Endothelial cell of umbilical vein (primary cell): Measurements from ENCODE around the gene RBFOX1. TPM values are rescaled to one million over a fixed set of nuclear protein-coding genes. Genes with fewer than 3 reads are reported as not detected.

Source experiments
- BruUV-seq: library from RNA; stranded (reverse); fragments of 400-500 nt; replicated peaks from 2 replicates; lab custom pipeline; 2021; lab: Mats Ljungman, UMichigan
- CTCF ChIA-PET: fragments of 300-600, 350-600 bp; sonication (Branson Sonifier 250); formaldehyde crosslinking; loops from one replicate; lab custom pipeline; 2021; ENCODE audit warnings: antibody characterized with exemption, inconsistent platforms; lab: Charles Lee
- POLR2A ChIA-PET: fragments of 300-600, 350-600 bp; sonication (Branson Sonifier 250); formaldehyde crosslinking; loops from one replicate; lab custom pipeline; 2021; ENCODE audit warnings: antibody characterized with exemption, inconsistent platforms; lab: Charles Lee
- DNase-seq: peaks from one replicate; pipeline ENCODE4 v3.0.0-alpha.2; 2011; ENCODE audit warnings: low read depth, low spot score
- FAIRE-seq: peaks from 2 replicates; lab custom pipeline; 2011; peaks lifted over from hg19 to GRCh38; lab: Jason Lieb, UNC
- H2AFZ ChIP-seq: 2 replicates; pipeline ENCODE4 v1.6.0; 2012; ENCODE audit warnings: low read depth, low read length, control low read depth, inconsistent platforms
- H3K27ac ChIP-seq: 2 replicates; pipeline ENCODE4 v1.5.1; 2011; ENCODE audit warnings: low read depth, mild to moderate bottlenecking, control low read depth, low read length, moderate library complexity; ENCODE audit not compliant: insufficient read depth
- H3K27me3 ChIP-seq, 2 experiments: 2 replicates each; pipeline versions ENCODE4 v1.6.0 to v1.6.1; 2011; ENCODE audit warnings: low read length in 2 of 2, mixed read lengths in 1 of 2; ENCODE audit not compliant: control insufficient read depth in 2 of 2, insufficient read depth in 2 of 2
- H3K36me3 ChIP-seq, 2 experiments: 2 replicates in 1 of 2; 3 replicates in 1 of 2; pipeline ENCODE4 v1.5.1; 2011; ENCODE audit warnings: low read length in 2 of 2, mild to moderate bottlenecking in 1 of 2, moderate library complexity in 1 of 2; ENCODE audit not compliant: control insufficient read depth in 2 of 2, insufficient read depth in 2 of 2; ENCODE audit errors: extremely low read depth in 1 of 2
- H3K4me1 ChIP-seq: 3 replicates; pipeline ENCODE4 v1.5.1; 2011; ENCODE audit warnings: mild to moderate bottlenecking, low read length; ENCODE audit not compliant: control insufficient read depth, insufficient read depth; ENCODE audit errors: extremely low read depth
- H3K4me2 ChIP-seq: 2 replicates; pipeline ENCODE4 v1.6.1; 2011; ENCODE audit warnings: low read length, control low read depth, mixed read lengths; ENCODE audit not compliant: insufficient read depth
- H3K4me3 ChIP-seq, 3 experiments: fragments of 200-600 bp in 1 of 3; sonication (generic), shearing (Covaris generic) in 1 of 3; replicated peaks in 1 of 3; 2 replicates each; pipeline ENCODE4 v1.5.1; 2011 to 2016; ENCODE audit warnings: control low read depth in 3 of 3, low read length in 3 of 3, mild to moderate bottlenecking in 2 of 3, inconsistent platforms in 1 of 3, low read depth in 1 of 3, moderate library complexity in 1 of 3; ENCODE audit not compliant: insufficient read depth in 1 of 3
- H3K79me2 ChIP-seq: 2 replicates; pipeline ENCODE4 v1.6.0; 2012; ENCODE audit warnings: low read length, inconsistent platforms; ENCODE audit not compliant: control insufficient read depth, insufficient read depth
- H3K9ac ChIP-seq: replicated peaks from 2 replicates; pipeline ENCODE3; 2011; ENCODE audit warnings: low read length, control low read depth; ENCODE audit not compliant: insufficient read depth; ENCODE audit errors: extremely low read depth
- H3K9me1 ChIP-seq: replicated peaks from 3 replicates; pipeline ENCODE4 v1.6.0; 2011; ENCODE audit warnings: mild to moderate bottlenecking, low read length; ENCODE audit not compliant: control insufficient read depth, insufficient read depth; ENCODE audit errors: extremely low read depth
- H3K9me3 ChIP-seq: replicated peaks from 2 replicates; pipeline ENCODE4 v1.5.1; 2012; ENCODE audit warnings: low read length, inconsistent platforms; ENCODE audit not compliant: control insufficient read depth, insufficient read depth
- H4K20me1 ChIP-seq: replicated peaks from 2 replicates; pipeline ENCODE3; 2011; ENCODE audit warnings: mild to moderate bottlenecking, low read length; ENCODE audit not compliant: control insufficient read depth, insufficient read depth; ENCODE audit errors: extremely low read depth
- CTCF ChIP-seq, 2 donors: IDR thresholded peaks; 1 replicate in 1 of 2; 2 replicates in 1 of 2; pipeline ENCODE4 v1.5.1; 2011; ENCODE audit warnings: low read length in 2 of 2, mild to moderate bottlenecking in 2 of 2, moderate library complexity in 2 of 2, control low read depth in 1 of 2, inconsistent platforms in 1 of 2, low read depth in 1 of 2; ENCODE audit not compliant: insufficient read depth in 1 of 2; ENCODE audit errors: extremely low read depth in 1 of 2
- EZH2 ChIP-seq: IDR thresholded peaks from 2 replicates; pipeline ENCODE4 v1.6.1; 2012; ENCODE audit warnings: borderline replicate concordance, low read depth, mild to moderate bottlenecking, moderate library complexity, low read length, inconsistent platforms; ENCODE audit not compliant: severe bottlenecking
- FOS ChIP-seq: IDR thresholded peaks from 2 replicates; pipeline ENCODE4 v1.6.1; 2011; ENCODE audit warnings: mild to moderate bottlenecking, low read length, moderate library complexity, borderline replicate concordance; ENCODE audit not compliant: insufficient read depth
- MAX ChIP-seq: IDR thresholded peaks from 2 replicates; pipeline ENCODE4 v1.6.1; 2011; ENCODE audit not compliant: insufficient read depth, insufficient read length
- MYC ChIP-seq: IDR thresholded peaks from one replicate; pipeline ENCODE4 v1.6.1; 2011; ENCODE audit warnings: mild to moderate bottlenecking, low read depth, low read length
- POLR2A ChIP-seq: IDR thresholded peaks from 2 replicates; pipeline ENCODE4 v1.6.1; 2012; ENCODE audit warnings: low read depth, mild to moderate bottlenecking, control low read depth, low read length
- dilution Hi-C: fragments of 300-500 bp; cut with MboI; formaldehyde crosslinking; loops from one replicate; pipeline ENCODE4 v1.15.0; 2019; ENCODE audit warnings: low sequenced_read_pairs; ENCODE audit not compliant: extremely low pct_ligation_motif_present
- intact Hi-C: fragments of 100-400 bp; cut with micrococcal nuclease; formaldehyde crosslinking; loops from one replicate; pipeline ENCODE4 v1.10.0; 2022
- polyA plus RNA-seq, 4 experiments: library from polyadenylated mRNA; depleted of rRNA in 3 of 4; stranded (reverse) in 3 of 4; unstranded in 1 of 4; fragments of >200 nt; gene quantifications; 2 replicates each; pipeline versions ENCODE4 v1.2.1 to v1.2.3, GENCODE V29; 2011 to 2012; ENCODE audit warnings: missing spikeins in 1 of 4
- total RNA-seq: library from RNA; stranded (reverse); gene quantifications from 2 replicates; pipeline ENCODE4 v1.2.3, GENCODE V29; 2021

RBFOX1 gene
- total and polyA plus RNA-seq, 2 donors (not counting 3 experiments of a cell fraction or from before 2014, with no cell fraction given), result not detected

- FAIRE-seq (no peak), DNase-seq (no peak)
- Histone ChIP-seq H3K36me3 (no peaks in the 10 kb centered on the region), H3K9me1 (no peaks in the 10 kb centered on the region), H3K9me3 (peaks cover 3% of the 10 kb centered on the region), H3K9ac (no peak overlapping the region), H3K4me1 (no peaks in the 10 kb centered on the region), H3K4me2 (no peak overlapping the region), H3K27ac (no peak overlapping the region), H3K27me3 (no peaks in the 10 kb centered on the region), H3K79me2 (no peaks in the 10 kb centered on the region), H2AFZ (no peak overlapping the region), H3K4me3 (no peak overlapping the region), H4K20me1 (no peaks in the 10 kb centered on the region)
- POLR2A ChIA-PET, result no interaction called here
- dilution Hi-C loops (no loop called here), intact Hi-C loops (no loop called here)
- no TSS peak for BruUV-seq
- TF ChIP-seq POLR2A, result no peak
- no peak for TF ChIP-seq MAX
- no peak for TF ChIP-seq EZH2
- no peak for TF ChIP-seq MYC
- no peak for TF ChIP-seq FOS
- no peak for TF ChIP-seq CTCF (IDR thresholded peaks at IDR 0.05; ENCODE audit: extremely low read depth in 1 of 2, insufficient read depth in 1 of 2, low read depth in 1 of 2, low read length in 2 of 2)
- CTCF ChIA-PET, result no interaction called here
Observed at GRCh38 chr16:7742626-7743025, 410.0 kb downstream of the RBFOX1 start.
